C1 segment of cervical spinal cord (tissue), 14 donors: ENCODE measurements around the gene SULT2B1.
A peak's percentile ranks its signal among the peaks of the same experiment; 100 is the strongest.
"Not testable (repeated sequence)": the region's sequence is repeated elsewhere in the genome, so short reads cannot be mapped to it uniquely, and the experiment has no call there.

Experiments used
- DNase-seq, 14 donors: peaks; one replicate each; lab custom pipeline; 2025; lab: John Stamatoyannopoulos, UW

SULT2B1 gene

DNA sequence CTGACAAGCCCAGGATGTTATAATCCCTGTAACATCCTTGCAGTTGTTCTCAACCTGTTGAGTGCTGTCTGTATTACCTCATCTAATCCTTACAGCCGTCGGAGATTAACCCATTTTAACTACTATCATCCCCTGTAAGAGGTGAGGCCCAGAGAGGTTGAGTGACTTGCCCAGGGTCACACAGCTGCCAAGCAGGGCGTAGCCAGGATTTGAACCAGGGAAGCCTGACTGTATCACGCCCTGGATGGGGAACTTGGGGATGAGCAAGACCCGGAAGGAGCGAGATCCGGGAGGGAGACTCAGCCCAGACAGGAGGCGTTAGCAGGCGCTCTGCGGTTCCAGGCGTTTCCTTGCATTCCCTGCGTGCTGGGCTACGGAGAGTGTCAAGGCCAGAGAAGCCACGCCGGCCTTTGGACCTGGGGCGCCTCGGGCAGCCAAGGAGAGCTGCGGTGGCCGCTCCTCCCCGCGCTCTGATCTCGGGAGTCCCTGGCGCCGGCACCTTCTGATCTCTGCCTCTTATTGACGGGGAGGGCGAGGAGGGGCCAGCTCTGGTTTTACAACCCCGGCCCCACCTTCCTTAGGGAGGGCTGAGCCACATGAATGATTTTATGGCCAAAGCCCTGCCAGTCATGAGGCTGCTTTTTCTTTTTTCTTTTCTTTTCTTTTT is 6.2 kb downstream of the SULT2B1 start:
- DNase-seq = no peak

DNA sequence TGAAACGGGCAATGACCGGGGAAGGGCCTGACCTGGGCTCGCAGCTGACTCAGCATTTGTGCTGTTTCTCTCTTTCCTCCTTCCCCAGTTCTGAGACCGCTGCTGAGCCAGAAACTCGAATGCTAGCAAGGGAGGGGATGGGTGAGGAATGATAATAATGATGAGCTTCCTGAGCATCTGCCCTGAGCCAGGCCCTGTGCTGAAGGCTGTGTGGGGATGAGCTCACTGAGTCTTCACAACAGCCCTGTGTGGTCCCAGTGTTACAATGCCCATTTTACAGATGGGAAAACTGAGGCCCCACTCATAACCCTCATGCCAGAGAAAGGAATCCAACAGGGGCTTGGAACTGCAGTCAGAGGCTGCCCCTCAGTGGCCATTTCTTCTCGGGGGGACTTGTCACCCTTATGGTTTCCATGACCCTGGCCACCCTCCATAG is 8.1 kb downstream of the SULT2B1 start:
- no peak for DNase-seq

DNA sequence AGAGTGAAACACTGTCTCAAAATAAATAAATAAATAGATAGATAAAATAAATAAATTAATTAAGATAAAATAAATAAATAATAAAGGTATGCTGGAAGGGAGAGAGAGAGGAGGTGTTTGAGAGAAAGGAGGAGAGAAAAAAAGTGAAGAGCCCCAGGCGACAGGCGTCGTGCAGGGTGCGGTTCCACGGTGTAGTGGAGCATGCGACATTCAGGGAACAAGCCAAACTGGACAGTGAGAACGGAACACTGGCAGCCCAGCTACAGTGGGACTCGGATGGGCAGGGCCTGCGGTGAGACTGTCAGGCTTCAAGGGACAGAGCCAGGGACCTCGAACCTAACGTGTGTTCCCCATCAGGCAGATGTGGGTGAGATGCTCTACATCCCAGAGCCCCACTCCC is 9.4 kb downstream of the SULT2B1 start:
- no peak for DNase-seq

DNA sequence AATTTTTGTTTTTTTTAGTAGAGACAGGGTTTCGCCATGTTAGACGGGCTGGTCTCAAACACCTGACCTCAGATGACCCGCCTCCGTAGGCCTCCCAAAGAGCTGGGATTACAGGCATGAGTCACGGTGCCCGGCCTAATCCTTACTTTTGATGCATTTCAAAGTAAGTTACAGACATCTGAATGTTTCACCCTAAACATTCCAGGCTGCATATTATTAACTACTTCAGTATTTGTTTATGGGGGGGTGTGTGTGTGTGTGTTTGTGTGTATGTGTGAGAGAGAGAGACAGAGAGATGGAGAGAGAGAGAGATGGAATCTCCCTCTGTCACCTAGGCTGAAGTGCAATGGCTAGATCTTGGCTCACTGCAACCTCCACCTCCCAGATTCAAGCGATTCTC is 13.1 kb downstream of the SULT2B1 start:
- DNase-seq = no peak

DNA sequence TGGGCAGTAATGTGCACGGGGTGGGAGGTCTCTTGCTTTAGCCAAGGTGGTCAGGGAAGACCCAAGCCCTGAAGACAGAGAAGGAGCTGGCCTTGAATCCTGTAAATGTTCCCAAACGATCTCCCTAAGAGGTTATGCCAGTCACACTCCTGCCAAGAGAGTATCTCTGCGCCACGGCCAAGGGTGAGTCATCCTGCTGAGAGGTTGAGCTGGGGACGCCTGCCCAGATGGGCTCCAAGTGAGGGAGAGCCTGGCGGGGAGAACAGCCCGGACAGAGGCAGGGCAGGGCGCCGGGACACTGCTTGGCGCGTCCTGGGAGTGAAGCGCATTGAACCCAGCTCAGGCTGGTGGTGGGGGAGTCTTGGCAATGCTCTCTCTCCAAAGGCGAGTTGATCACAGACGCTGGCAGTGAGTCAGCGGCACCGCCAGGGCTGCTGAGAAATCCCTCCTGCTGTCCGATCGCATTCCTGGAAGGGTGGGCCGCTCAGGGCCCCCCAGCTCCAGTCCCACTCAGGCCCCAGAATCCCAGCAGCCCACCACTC is 16.4 kb downstream of the SULT2B1 start:
- peak in 13 of 14 donors; percentile 1 to 86 (median 52) for DNase-seq

DNA sequence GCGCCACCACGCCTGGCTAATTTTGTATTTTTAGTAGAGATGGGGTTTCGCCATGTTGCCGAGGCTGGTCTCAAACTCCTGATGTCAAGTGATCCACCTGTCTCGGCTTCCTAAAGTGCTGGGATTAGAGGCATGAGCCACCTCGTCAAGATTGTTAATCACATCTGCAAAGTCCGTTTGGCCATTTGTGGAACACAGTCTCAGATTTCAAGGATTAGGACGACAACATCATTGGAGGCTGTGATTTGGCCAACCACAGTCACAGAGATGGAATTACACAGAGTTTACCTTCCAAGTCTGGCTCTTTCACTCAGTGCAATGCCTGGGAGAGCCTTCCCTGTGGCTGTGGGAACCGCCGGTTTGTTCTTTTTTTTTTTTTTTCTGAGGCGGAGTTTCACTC is 17.8 kb downstream of the SULT2B1 start:
- no peak for DNase-seq

DNA sequence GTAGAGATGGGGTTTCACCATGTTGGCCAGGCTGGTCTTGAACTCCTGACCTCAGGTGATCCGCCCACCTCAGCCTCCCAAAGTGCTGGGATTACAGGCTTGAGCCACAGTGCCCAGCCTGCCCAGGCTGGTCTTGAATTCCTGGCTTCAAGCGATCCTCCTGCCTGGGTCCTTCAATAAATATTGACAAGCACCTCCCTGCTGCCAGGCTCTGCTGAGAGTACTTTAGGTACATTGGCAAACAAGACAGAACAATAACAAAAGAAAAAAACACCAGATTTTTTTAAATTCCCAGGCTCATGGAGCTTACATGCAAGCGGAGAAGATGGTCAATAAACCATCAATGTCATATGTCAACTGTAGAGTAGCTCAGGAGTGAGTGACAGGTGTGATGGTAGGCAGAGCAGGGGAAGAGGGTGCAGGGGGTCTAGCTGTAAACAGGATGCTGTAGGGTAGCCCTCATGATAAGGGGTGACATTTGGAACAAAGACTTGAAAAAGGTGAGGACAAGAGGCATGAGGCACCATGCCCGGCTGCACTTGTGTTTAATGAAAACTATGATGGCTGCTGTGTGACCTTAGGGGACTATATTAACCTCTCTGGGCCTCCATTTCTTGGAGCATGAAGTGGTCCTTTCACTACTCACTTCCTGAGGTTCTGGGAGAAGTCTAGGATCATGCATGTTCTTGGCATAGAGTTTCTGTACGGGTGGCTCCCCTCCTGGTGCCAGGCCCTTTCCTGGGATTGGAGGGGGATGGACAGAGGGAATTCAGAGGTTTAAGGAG is 19.6 kb downstream of the SULT2B1 start:
- DNase-seq = no peak

DNA sequence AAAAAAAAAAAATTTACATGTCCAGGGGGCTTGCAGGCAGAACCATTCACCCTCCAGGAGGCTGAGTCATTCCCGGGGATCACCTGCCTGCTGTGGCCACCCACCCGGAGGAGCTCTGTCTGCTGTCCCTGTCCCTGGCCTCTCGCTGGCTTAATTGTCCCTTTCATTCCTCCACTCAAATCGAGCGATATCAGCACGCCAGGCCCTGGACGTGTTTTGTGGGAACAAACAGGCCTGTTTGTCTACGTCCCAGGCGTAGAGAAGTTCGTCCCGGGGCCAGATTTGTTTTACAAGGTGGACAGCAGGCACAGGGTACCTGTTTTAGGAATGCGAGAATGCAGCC is 21.2 kb downstream of the SULT2B1 start:
- no peak for DNase-seq

DNA sequence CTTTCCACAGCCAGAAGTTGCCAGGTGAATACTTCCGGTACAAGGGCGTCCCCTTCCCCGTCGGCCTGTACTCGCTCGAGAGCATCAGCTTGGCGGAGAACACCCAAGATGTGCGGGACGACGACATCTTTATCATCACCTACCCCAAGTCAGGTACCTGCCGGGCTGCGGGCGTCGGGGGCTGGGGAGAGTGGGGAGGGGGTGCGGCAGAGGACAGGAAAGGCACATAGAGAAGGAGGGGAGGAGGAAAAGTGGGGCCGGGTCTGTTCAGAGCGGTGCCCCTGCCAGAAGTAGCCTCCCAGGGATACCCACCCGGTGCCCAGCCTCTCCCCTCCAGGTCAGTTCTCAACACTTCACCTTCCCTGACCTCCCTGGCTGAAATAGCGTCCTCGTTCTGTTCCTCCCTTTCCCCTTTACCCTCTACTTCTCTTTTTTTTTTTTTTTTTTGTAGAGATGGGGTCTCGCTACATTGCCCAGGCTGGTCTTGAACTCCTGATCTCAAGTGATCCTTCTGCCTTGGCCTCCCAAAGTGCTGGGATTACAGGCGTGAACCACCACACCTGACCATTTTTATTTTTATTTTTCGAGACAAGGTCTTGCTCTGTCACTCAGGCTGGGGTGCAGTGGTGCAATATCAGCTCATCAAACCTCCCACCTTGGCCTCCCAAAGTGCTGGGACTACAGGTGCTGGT is 24.1 kb downstream of the SULT2B1 start:
- DNase-seq = no peak

DNA sequence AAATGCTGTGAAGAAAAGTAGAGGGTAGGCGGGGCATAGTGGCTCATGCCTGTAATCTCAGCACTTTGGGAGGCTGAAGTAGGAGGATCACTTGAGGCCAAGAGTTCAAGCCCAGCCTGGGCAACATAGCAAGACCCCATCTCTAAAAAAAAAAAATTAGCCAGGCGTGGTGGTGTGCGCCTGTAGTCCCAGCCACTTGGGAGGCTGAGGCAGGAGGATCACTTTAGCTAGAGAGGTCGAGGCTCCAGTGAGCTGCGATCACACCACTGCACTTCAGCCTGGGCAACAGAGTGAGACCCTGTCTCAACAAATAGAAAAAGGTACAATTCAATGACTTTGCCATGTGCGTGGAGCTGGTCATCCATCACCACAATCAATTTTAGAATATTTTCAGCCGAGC is 25.9 kb downstream of the SULT2B1 start:
- DNase-seq = not testable (repeated sequence)

DNA sequence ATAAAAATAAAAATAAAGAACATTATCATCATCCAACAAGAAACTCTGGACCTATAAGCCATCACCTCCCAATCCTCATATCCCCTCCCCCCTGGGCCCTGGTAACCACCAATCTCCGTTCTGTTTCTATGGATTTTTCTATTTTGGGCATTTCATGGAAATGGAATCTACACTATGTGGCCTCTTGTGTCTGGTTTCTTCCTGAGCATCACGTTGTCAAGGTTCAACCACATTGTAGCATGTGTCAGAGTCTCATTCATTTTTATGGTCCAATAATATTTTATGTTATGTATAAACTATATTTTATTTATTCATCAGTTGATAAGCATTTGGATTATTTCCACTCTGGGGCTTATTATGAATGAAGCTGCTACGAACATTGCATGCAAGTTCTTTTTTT is 26.9 kb downstream of the SULT2B1 start:
- DNase-seq = no peak

DNA sequence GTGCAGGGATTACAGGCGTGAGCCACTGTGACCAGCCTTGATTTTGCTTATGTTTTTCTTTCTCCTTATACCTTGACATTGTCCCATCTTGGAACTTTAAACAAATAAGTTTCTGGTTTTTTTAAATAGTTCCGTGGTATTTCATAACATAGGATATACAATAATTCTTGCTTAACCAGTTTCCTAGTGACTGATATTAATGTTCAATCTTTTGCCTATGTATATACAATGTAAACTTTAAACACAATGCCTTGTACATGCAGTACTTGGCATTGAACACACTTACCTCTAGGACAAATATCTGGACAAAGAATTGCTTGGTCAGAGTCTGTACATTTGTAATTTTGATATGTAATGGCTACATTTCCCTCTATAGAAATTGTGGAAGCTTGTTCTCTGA is 30.2 kb downstream of the SULT2B1 start:
- DNase-seq = no peak

DNA sequence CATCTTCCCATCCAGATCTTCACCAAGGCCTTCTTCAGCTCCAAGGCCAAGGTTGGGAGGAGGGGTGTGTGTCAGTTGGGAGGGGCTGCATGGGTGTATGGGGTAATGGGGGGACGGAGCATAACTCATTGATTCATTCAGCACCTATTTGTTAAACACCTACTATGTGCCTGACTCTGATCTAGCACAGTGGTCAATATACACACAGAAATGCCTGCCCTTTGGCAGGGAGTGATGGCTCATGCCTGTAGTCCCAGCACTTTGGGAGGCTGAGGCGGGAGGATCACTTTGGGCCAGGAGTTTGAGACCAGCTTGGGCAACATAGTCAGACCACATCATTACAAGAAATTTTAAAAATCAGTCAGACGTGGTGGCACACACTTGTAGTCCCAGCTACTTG is 35.4 kb downstream of the SULT2B1 start:
- DNase-seq = no peak

DNA sequence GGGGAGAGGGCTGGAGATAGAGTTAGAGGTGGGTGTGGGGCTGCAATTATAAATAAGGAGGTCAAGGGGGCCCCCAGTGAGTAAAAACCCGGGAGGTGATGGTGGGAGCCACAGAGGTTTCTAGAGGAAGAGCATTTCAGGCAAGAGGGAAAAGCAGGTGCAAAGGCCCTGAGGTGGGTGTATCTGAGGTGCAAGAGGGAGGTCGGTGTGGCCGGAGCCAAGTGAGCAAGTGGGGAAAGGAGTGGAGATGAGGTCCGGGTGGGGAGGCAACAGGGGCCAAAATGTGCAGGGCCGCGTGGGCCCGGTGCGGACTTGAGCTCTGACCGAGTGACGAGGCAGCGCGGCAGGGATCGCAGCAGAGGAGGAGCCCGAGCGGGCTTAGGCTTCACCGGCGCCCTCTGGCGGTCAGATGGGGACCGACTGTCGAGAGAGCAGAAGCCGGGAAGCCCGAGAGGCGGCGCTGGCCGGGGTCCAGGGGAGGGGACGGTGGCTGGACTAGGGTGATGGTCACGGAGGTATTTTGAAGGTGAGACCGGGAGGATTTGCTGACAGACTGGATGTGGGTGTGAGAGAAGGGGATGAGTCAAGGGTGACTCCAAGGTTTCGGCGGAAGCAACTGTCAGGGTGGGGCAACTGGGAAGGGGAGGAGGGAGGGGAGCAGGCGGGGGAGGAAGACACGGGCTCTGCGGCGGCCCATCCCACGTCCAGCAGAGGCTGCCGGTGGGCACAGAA is 36.9 kb downstream of the SULT2B1 start:
- DNase-seq = peak in 13 of 14 donors; percentile 19 to 85 (median 62)

DNA sequence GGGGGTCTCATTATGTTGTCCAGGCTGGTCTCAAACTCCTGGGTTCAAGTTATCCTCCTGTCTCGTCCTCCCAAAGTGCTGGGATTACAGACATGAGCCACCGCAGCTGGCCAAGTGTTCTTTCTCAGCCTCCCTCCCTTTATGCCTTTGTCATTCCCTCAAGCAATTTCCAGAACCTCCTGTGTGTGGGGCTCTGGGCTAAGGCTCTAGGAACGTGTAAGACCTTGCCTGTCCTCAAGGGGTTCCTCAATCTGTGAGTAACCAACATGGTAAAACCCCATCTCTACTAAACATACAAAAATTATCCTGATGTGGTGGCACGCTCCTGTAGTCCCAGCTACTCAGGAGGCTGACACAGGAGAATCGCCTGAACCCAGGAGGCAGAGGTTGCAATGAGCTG is 39.0 kb downstream of the SULT2B1 start:
- no peak for DNase-seq

DNA sequence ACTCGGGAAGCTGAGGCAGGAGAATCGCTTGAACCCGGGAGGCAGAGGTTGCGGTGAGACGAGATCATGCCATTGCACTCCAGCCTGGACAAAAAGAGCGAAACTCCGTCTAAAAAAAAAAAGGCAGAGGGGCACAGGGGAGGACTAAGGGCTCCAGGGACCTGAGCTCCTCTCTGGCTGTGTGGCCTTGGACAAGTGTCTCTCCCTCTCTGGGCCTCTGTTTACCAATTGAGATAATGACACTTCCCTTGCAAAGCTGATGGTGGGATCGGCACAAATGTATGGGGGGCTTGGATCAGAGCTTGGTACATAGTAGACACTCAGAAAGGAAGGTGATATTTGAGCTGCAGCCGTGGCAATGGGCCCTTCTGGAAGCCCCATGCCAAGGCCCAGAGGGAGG is 43.2 kb downstream of the SULT2B1 start:
- DNase-seq = no peak

DNA sequence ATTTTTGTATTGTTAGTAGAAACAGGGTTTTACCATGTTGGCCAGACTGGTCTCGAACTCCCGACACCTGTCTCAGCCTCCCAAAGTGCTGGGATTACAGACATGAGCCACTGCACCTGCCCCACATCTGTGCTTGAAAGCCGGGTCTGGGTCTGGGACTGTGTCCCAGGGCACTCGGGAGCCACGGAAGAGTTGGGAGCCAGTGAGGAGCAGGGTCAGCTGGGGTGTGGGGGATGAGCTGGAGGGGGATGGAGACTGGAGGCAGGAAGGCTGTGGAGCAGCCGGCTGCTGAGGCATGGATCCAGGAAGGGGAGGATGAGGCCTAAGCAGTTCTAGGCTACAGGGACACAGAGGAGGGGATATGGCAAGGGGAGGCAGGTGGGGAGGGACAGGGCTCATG is 43.9 kb downstream of the SULT2B1 start:
- no peak for DNase-seq

DNA sequence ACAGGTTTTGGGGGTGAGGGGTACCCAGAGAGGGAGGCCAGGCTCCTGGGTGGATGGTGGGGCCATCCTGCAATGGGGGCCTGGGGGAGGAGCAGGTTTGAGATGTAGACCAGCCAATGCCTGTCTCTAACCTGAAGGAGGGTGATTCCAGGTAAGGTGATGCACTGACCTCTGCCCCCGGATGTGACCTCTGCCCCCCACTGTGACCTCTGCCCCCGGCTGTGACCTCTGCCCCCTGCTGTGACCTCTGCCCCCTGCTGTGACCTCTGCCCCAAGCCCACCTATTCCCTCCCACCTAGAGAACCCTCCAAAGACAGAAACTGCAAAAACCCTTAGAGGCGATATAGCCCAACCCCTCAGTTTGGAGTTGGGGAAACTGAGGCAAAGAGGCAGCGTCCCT is 44.3 kb downstream of the SULT2B1 start:
- DNase-seq = no peak

DNA sequence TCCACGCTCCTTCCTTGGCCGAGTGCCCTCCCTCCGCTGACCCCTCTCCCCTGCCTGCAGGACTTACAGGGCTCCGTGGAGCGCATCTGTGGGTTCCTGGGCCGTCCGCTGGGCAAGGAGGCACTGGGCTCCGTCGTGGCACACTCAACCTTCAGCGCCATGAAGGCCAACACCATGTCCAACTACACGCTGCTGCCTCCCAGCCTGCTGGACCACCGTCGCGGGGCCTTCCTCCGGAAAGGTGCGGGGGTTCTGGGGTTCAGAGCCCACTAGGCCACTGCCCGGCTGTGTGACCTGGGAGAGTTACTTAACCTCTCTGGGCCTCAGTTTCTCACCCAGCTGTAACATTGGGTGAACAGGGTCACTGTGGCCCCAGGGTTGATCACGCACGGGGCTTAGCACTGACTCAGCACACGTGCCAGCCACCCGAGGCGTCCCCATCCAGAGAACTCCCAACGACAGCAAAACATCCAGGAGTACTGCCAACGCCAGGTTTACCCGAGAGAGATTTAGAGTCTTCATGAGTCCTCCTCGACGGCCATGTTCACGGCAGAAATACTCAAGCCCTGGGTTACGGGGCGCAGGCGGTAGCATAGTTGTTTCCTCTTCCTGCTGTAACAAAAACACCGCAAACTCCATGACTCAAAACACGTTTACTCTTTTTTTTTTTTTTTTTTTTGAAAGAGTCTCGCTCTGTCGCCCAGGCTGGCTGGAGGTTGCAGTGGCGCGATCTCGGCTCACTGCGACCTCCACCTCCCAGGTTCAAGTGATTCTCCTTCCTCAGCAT is 44.9 kb downstream of the SULT2B1 start:
- DNase-seq = no peak

DNA sequence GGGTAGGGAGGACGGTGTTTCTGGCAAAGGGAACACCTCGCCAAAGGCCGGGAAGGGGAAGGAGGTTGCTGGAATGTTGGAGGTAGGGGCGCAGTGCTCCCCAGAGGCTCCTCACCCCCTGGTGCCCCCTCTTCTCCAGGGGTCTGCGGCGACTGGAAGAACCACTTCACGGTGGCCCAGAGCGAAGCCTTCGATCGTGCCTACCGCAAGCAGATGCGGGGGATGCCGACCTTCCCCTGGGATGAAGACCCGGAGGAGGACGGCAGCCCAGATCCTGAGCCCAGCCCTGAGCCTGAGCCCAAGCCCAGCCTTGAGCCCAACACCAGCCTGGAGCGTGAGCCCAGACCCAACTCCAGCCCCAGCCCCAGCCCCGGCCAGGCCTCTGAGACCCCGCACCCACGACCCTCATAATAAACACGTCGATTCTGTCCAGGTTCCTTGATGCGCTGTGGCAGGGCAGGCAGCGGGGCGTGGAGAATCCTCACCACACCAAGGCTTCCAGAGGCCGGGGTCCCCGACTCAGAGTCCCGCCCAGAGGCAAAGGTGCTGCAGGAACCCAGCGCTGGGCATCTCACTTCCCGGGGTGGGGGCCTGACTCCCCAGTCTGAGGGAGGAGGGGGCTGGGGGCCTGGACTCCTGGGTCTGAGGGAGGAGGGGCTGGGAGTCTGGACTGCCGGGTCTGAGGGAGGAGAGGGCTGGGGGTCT is 47.2 kb downstream of the SULT2B1 start:
- no peak for DNase-seq
